ENCODE results near the gene EXT2.
A peak's percentile ranks its signal among the peaks of the same experiment; 100 is the strongest.

Gene EXT2

DNA sequence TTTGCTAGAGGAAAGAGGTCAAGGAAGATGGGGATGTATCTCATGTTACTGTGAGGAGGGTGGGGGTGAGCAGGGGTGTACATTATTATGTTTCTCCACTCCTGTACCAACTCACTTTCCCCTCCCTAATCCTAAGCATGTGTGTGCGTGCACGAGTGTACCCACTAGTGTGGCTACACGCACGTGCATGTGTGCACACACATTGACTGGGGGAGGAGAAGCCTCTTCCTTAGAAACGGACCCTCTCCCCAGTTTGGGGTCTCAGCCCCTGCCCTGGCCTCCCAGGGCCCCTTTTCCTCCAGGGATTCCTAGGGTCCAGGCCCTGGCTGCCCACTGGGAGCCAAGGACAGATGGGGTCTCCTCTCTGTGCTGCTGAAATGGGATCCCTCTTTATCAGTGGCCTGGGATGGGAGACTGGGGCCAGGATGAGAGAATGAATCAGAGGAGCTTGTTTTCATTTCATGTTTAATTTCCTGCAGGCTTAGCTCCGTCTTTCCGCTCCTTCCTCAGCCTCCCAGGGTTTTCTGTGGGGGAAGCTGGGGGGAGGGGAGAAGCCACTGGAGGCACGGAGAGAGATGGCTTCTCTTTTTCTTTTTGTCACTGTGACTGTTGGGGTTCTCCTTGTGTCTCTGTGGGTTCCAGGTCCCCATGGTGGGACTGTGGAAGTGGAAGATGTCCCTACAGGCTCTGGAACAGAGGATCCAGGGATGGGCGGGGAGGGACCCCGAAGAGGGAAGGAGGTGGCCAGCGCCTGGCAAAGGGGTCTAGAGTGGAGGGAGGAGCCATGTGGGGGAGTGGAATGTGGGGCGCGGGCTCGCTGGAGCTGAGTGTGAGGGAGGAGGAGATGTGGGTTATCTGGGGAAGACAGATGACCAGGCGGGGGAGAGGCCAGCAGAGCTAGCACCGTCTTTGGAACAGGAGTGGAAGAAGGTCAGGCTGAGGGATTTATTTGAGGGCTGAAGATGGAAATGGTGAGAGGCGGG is 174.2 kb downstream of the EXT2 start:
- DNase-seq: no peak

DNA sequence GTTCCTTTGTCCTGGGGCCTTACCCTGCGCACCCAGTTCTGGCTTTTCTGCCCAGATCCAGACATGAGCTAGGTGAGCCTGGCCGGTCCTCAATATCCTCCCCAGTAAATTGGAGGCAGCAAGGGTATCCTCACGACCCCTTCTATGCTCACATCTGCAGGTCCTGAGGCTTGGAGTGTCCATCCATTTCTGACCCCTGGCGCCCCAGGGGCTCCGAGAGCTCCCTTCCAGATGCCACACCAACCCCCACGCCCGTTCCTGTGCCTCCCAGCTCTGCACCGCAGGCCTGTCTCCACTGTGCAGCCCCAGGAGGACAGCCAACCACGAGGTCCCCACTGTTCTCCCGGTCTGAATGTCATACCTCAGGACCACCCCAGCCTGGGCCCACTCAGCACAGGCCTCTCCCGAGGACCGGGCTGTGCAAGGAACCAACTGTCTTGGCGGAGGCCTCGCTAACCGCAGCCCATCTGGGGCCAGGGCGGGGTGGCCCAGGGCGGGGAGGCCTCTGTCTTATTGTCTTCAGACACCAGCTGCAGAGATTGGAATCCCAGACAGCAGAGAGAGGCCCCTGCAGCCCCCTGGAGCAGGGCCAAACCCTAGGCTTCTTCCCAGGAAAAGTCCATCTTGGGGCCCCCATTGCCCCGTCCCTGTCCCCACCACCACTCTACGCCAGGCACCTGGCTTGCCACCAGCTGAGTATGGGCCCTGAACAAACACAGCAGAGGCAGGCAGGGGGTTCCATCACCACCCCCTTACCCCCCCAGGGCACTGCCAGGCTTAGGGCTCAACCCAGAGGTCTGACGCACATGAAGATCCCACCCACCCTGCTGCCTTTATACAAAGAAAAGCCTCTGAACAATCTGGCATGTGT is 175.2 kb downstream of the EXT2 start:
- no peak for DNase-seq

DNA sequence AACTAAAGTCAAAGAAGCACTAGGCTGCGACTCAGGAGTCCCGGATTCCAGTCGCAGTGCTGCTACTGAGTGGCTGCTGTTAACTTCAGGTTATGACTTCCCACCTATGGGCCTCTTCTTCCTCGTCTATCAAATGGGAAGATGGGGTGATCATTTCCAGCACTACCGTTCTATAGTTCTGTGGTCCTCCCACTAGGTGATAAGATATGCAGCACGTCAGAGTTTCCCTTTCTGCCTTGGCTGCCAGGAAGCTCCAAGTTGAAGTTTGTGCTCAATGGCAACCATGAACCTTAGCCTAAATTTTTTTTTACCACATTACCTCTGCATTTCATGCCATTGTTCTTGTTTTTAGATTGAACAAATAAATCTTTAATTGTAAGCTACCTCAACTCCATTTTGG is 175.8 kb downstream of the EXT2 start:
- no peak for DNase-seq

DNA sequence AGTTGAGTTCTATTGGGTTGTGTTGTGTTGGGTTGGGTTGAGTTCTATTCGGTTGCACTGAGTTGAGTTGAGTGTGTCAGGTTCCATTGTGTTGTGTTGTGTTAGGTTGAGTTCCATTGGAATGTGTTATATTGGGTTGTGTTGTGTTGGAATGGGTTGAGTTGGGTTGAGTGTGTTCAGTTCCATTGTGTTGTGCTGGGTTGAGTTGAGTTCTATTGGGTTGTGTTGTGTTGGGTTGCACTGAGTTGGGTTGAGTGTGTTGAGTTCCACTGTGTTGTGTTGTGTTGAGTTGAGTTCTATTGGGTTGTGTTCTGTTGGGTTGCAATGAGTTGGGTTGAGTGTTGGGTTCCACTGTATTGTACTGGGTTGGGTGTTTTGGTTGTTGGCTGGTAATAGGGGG is 178.9 kb downstream of the EXT2 start:
- DNase-seq: no peak

DNA sequence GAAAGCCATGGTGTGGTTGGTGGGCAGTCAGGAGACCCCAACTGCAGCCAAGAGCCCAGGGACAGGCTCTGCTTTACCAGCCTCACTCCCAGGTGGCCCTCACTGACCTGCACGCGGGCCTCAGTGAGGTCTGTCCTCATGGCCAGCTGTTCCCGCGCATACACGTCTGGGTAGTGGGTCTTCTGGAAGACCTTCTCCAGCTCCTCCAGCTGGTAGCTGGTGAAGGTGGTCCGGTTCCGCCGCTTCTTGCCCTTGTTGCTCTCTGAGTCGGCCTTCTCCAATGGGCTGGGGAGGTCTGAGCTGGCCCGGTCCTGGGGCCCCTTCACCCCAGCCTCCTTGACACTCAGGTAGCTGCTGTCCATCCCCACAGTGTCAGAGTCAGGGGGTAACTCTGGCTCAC is 179.8 kb downstream of the EXT2 start:
- no peak for DNase-seq

DNA sequence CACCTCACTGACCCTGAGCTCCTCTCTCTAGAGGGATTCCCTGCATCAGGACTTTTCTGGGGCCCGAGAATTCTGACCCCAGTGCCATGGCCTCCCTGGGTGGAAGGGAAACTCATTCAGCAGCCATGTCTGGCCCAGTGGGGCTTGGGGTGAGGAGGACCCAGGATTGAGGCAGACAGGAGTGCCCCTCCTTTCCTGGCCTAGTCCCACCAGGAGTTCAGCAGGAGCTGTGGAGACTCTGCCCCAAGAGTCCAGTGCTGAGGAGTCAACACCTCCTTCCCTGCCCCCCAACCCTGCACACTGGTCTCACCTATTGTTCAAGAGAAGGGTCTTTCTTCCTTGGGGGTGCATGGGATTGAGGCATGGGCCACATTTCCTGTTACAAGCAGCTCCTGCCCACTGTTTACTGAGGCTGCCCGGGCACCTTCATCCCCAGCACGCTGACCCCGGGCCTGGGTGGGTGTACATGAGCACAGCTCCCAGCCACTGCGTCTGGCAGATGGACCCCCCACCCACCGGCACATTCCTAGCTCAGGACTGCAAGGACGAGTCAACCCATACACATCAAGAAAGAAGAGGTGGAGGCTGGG is 180.6 kb downstream of the EXT2 start:
- DNase-seq: no peak

DNA sequence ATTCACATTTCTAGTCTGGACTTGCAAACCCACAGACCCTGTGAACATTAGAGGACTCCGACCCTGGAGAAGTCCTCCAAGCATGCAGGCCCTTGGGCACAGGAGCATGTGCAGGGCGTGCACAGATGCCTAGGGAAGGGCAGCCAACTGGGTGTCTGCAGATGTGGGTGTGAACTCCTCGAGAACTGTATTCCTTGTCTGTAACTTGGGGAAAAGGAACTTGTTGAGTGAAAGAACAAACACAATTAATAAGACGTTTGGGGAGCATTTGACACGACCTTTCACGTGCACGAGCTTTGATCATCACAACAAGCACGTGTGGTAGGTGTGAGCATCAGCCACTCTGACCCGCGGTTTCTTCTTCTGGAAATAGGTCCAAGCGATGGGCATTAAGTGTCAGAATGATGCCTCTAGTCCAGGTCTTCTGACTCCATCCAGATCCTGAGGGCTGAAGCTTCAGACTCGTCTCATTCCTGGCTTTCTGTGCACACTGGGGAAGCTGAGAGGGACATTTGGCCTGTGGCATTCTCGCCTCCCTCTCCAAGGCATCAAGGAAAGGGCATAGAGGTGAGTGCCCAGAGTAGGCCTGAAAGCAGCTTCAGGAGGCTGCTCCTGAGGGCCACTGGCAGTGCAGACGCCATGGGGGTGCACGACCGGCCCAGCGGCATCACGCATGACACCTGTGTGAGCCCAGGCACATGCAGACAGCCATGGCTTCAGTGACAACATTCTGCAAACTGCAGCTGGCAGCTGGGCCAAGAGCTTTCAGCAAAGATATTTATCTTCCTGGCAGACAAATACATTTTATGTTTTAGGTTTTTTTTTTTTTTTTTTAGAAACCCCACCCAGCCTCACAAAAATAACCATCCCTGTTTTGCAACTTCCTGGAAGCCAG is 182.0 kb downstream of the EXT2 start:
- DNase-seq: no peak

DNA sequence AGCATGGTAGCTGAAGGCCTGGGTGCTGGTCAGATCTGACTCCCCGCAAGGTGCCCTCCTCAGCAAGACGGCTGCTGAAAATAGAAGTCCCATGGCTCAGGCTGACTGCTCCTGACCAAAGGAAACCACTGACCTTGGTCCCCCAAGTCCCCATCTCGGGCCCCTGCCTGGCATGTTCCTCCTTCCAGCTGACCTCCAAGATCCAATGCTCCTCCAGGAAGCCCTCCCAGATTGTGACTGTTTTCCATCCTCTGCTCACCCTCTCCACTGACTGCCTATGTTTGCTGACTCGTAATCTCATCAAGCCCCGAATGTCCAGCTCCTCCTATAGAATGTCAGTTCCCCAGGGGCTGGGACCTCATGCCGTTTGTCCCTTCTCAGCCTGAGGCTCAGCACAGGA is 184.0 kb downstream of the EXT2 start:
- no peak for DNase-seq

DNA sequence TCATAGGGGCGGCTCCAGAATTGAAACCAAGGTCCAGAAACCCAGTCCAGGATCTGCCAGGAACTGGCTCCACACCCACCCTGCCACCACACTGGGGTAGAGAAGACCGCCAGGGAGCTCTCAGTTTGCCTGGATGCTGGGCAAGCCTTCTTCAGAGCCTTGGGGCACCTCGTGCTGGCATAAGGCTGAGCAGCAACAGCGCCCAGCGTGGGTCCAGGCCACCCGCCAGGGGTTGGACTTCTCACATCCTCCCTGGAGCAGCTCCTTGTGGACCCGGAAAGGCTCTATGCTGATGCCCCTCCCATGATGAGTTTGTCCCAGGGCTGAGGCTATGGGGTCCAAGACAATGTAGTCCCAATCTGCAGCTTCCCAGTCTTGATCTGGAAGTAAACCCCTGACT is 184.8 kb downstream of the EXT2 start:
- DNase-seq: no peak

DNA sequence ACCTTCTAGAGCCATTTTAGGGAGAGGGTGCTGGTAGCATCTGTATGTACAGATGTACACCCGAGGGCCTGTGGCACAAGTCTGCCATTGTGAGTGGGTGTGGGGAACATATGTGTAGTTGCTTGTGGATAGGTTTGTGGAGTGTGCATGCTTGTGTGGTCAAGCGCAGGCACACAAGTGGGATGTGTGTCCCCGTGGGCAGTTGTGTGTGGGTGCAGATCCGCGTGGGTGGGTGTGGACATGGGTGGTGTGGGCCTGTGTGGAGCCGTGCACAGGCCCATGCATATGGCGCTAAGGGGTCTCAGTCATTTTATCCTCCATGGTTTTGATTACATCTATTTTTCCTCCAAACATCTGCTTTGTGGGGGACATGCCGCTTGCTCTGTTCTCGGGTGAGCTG is 185.7 kb downstream of the EXT2 start:
- no peak for DNase-seq

DNA sequence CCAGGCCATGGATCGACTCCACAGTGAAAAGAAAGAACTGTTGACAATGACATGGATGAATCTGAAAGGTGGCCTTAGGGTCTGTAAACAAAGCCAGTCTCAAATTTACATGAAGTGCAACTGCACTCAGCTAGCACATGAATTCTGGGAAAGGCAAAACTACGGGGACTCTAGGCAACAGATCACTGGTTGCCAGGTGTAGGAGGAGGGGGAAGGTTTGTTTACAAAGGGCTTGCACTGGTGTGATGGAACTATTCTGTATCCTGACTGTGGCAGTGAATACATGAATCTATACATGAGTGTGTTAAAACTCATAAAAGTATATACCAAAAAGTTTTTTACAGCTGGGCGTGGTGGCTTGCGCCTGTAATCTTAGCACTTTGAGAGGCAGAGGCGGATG is 187.1 kb downstream of the EXT2 start:
- no peak for DNase-seq

DNA sequence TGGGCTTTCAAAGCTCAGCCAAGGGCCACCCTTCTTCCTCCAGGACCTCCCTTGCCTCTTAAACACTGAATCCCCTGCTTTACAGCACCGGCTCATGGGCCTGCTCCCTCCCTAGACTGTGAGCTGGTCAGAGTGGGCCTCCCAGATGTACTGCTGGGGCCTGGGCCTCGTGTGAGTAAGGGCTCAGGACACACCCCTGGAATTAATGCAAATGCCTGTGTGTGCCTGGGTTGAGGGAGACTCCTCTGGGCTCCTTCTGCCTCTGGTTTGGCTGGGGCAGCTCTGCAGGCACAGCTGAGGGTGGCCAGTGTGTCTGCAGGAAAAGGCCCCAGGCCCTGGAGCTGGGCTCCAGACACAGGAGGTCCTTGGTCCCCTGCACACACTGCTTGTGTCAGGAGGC is 190.3 kb downstream of the EXT2 start:
- no peak for DNase-seq

DNA sequence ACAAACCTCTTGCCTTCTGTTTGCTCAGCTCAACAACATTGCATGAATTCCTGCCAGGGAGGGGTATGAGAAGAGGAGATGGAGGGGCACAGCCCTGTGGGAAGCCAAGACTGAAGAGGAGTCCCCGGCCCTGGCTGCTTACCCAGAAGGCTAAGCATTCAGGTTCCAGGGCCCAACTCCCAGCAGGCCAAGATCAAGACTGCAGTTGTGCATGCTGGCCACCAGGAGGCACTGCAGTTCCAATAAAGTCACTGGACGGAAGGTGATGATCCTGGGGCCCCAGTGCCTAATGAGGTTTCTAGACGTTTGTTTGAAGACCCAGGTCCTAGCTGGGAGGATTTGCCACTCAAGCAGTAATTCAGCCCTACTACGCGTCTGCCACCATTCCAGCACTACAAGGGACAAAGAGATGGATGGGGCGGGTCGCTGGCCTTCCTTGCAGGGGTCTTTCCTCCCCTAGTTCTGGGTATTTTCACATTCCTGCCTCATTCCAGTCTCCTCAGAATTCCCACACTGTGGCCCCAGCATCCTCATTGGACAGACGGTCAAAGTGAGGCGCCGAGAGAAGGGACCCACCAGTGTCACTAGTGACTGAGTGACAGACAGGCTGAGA is 190.9 kb downstream of the EXT2 start:
- DNase-seq: peak; percentile 53

DNA sequence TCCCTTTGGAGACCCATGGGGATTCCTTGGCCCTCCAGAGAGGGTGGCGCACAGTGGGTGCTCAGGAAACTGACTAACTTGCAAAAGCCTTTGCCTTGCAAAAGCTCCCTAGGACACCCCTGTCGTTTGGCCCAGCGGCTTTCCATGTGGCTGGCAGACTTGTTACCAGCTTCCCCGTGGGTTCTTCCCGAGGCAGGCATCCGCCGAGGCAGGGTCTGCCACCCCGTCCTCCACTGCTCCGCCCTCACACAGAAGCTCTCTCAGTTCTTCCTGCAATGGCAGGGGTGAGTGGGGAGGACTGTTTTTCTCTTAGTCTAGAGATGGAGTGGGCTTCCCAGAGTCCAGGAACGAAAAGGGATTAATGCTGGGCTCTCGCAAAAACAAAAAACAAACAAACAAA is 191.4 kb downstream of the EXT2 start:
- no peak for DNase-seq

DNA sequence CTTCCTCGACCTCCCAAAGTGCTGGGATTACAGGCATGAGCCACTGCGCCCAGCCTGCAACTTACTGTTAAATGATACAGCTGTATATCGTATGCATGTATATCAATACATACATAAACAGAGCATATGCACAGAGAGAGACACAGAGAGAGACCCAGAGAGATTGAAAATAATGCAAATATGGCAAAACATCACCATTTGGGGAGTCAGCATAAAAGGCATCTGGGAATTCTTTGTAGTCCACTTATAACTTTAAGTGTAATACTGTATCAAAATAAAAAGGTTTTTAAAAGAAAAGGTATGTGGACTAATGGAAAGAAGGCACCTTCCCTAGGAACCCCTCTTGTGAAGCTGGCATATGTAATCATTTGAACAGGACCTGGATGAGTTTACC is 192.7 kb downstream of the EXT2 start:
- DNase-seq: no peak

DNA sequence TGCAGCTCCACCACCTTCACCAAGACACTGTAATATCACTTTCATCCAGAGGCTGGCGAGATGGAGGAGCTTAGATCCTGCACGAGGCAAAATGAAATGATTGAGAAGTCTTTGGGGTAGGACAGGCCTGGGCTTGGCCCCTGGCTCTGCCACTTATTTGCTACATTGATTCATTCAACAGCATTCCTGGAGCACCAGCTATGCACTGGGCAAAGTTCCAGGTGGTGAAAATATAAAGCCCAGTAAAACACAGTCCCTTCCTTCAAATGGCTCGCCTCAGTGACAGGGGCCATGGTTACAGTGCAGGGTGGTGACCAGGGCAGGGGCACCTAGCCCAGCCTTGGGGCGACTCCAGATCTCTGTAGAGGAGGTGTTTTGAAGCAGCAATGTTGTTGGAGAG is 194.7 kb downstream of the EXT2 start:
- DNase-seq: no peak

Measured in NCI-H2107 (cell line).